Fibroblast of villous mesenchyme (primary cell): ENCODE data around the gene C15orf61. TPM values are rescaled to one million over a fixed set of nuclear protein-coding genes. Genes with fewer than 3 reads are reported as not detected.

Source experiments
- DNase-seq: peaks from one replicate; pipeline ENCODE4 v3.0.0-alpha.2; 2010; ENCODE audit warnings: low read depth
- H3K4me3 ChIP-seq: 2 replicates; pipeline ENCODE4 v1.5.1; 2011; ENCODE audit warnings: low read depth, mild to moderate bottlenecking, low read length
- total RNA-seq: library from RNA; depleted of rRNA; stranded (reverse); fragments of >200 nt; gene quantifications from 2 replicates; pipeline ENCODE4 v1.2.3, GENCODE V29; 2012
- TF ChIP-seq, protein P1 (sequence below): IDR thresholded peaks from 2 replicates; pipeline ENCODE4 v1.5.1; 2012; ENCODE audit warnings: low read depth, mild to moderate bottlenecking, low read length; ENCODE audit not compliant: insufficient read depth

The C15orf61 gene
- total RNA-seq, 1 donor = 2.6 TPM

DNA sequence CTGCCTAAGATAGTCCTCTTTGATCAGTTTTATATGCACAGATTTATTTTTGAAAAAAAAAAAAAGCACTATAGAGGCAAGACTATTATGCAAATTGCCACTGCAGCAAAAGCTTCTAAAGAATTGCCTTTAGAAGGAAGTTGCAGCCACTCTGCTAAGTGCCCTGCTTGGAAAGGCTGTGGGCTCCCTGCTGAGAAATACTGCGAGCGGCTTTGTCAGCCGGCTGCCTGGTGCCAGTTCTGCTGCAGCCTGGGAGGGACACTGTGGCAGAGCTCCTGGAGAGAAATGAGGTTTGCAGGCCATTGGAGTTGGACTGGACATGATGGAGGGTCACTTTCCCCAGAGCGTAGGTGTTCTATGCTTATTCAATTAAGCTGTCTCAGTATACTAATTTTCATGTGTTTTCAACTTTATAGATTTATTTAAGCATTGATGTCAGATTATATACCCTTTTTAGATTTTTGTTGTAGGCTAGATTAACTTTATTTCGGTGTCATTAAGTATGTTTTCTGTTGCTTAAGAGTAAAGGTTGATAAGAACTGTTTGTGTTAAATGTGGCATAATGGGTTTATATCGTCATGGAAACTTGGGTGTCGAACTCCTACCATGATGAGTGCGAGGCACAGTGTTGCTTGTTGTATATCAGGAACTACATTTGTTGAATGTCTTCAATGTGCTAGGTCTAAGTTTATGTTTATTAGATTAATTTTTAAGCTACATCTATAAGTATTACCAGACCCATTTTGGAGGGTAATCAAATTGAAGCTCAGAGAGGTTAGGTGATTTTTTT, 28.1 kb downstream of the C15orf61 start:
- no peak overlapping the region for H3K4me3 ChIP-seq
- TF ChIP-seq, protein P1, sequence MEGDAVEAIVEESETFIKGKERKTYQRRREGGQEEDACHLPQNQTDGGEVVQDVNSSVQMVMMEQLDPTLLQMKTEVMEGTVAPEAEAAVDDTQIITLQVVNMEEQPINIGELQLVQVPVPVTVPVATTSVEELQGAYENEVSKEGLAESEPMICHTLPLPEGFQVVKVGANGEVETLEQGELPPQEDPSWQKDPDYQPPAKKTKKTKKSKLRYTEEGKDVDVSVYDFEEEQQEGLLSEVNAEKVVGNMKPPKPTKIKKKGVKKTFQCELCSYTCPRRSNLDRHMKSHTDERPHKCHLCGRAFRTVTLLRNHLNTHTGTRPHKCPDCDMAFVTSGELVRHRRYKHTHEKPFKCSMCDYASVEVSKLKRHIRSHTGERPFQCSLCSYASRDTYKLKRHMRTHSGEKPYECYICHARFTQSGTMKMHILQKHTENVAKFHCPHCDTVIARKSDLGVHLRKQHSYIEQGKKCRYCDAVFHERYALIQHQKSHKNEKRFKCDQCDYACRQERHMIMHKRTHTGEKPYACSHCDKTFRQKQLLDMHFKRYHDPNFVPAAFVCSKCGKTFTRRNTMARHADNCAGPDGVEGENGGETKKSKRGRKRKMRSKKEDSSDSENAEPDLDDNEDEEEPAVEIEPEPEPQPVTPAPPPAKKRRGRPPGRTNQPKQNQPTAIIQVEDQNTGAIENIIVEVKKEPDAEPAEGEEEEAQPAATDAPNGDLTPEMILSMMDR = no peak
- no peak for DNase-seq

DNA sequence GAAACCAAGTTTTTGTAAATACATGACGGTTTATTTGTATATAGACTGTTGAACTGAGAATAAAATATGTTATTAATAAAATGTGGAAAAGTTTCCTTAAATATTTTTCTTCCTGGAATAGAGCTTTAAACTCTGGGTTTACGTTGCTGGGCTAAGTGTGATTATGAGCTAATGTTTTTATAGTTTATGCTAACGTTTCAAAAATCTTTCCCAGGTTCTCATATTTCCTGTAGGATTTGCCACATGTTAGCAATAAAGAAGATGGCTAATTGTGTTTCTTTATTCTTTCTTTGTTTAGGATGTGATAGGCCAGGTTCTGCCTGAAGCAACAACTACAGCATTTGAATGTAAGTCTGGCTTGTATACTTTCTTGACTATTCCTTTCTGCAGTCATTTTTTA, 28.8 kb downstream of the C15orf61 start:
- H3K4me3 ChIP-seq = no peak overlapping the region
- TF ChIP-seq, protein P1 = no peak
- no peak for DNase-seq

DNA sequence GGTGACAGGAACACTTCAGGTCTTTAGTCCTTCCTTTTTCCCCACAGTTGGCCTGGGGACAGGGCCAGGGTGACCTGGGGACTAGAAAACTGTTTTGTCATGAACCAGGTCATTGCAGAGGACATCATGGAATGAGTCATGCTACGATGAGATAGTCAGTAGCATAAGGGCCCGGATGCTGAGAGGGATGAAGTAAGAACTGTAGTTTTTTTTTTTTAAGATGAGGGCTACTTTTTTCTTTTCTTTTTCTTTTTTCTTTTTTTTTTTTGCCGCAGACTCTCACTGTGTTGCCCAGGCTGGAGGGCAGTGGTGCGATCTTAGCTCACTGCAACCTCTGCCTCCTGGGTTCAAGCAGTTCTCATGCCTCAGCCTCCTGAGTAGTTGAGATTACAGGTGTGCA, 29.6 kb downstream of the C15orf61 start:
- H3K4me3 ChIP-seq = no peak overlapping the region
- no peak for DNase-seq
- TF ChIP-seq, protein P1 = no peak

DNA sequence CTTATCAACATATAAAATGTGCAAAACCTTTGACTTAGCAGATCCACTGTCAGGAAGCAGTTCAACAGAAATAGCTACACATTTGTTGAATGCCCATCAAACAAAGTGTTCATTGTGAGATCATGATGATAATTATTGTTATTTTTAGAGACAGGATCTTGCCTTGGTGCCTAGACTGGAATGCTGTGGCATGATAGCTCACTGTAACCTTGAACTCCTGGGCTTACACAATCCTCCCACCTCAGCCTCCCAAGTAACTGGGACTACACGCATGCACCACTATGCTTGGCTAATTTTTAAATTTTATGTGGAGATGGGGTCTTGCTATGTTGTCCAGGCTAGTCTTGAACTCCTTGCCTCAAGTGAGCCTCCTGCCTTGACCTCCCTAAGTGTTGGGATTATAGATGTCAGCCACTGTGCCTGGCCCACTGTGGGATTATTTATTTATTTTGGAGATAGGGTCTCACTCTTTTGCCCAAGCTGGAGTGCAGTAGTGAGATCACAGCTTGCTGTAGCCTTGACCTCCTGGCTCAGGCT, 30.3 kb downstream of the C15orf61 start:
- TF ChIP-seq, protein P1 = no peak
- DNase-seq = no peak
- H3K4me3 ChIP-seq = no peak overlapping the region

DNA sequence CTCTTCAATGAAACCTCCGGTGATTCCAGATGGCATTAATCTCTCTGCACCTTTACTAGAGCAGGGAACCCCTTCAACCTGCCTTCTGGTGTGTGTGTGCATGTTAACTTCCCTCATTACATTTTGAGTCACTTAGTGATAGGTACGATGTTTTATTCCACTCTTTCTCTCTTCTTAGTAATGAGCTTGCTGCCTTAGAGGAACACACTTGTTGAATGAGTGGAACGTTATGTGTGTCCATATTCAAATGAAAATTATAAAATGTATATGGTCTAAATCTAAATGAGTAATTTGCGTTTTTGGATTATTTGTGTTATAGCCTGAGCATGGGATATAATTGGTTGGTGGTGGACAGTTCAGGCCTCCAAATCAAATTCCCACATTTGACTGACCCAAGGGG, 33.6 kb downstream of the C15orf61 start:
- DNase-seq = no peak
- TF ChIP-seq, protein P1 = no peak
- H3K4me3 ChIP-seq = no peak overlapping the region

DNA sequence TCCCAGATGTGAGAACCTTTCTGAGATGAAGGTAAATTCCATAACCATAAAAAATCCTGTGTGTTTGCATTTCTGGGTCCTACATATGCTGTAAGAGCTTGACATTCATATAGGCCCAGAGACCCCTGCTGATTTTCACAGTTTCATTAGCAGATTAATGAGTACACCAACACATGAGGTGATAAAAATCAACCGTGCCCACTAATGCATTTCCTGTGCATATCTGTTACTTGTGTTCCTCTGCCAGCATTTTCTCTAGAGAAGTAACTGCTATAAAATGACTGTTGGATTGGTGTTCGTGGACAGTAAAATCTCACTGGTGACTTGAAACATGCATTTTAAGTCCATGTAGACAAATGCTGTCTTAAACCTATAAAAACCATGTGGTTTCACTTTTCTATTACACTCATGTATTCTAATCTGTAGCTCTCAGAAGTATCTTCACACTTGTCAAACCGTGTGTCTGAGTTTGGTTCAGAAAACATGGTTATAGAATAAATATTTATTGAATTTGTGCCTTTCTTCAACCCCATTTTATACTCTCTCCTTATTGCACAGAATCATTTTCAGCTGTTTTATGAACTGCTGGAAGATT, 36.1 kb downstream of the C15orf61 start:
- no peak overlapping the region for H3K4me3 ChIP-seq
- no peak for DNase-seq
- TF ChIP-seq, protein P1 = no peak

DNA sequence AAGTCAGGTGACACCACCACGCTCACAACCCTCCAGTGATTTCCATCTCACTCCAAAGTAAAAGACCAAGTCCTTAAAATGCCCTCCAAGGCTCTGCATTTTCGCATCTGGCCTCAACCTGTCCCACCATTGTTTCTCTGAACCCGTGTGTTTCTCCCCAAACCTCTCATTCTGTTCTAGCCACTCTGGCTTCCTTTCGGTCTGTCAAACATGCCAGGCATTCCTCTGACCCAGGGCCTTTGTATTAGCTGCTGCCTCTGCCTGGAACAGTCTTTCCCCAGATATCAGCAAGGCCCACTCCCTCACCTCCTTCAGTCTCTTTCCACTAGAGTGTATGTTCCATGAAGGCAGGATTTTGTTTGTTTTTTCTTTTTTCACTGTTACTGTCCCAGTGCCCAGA, 37.6 kb downstream of the C15orf61 start:
- DNase-seq = no peak
- H3K4me3 ChIP-seq = no peak overlapping the region
- TF ChIP-seq, protein P1 = no peak
